Upper lobe of right lung (tissue), 1 donor: Measurements from ENCODE around the gene KIFC3. TPM values are rescaled to one million over a fixed set of nuclear protein-coding genes. Genes with fewer than 3 reads are reported as not detected.
A peak's percentile ranks its signal among the peaks of the same experiment; 100 is the strongest.

Source experiments
- ATAC-seq: fragments of 200-7000 bp; cut with Tn5 transposase; one replicate; pipeline ENCODE4 v1.9.1; 2020; ENCODE audit warnings: mild to moderate bottlenecking, moderate library complexity
- DNase-seq: peaks from one replicate; pipeline ENCODE4 v3.0.0-alpha.2; 2020
- H3K27ac ChIP-seq: fragments of 200-600 bp; one replicate; pipeline ENCODE4 v1.8.0; 2022
- H3K27me3 ChIP-seq: fragments of 200-600 bp; one replicate; pipeline ENCODE4 v1.8.0; 2022; ENCODE audit warnings: mild to moderate bottlenecking
- H3K36me3 ChIP-seq: fragments of 200-600 bp; one replicate; pipeline ENCODE4 v1.8.0; 2022
- H3K4me1 ChIP-seq: fragments of 200-600 bp; one replicate; pipeline ENCODE4 v1.8.0; 2022
- H3K4me3 ChIP-seq: fragments of 200-600 bp; one replicate; pipeline ENCODE4 v1.8.0; 2022; ENCODE audit warnings: mild to moderate bottlenecking
- H3K9me3 ChIP-seq: fragments of 200-600 bp; one replicate; pipeline ENCODE4 v1.8.0; 2022
- CTCF ChIP-seq: fragments of 200-600 bp; IDR thresholded peaks from one replicate; pipeline ENCODE4 v1.8.0; 2022; ENCODE audit warnings: antibody characterized with exemption
- intact Hi-C: fragments of 100-400 bp; cut with DNase I; formaldehyde crosslinking; loops from one replicate; pipeline ENCODE4 v1.11.0; 2022
- total RNA-seq: library from RNA; stranded (reverse); fragmentation: NEBNext Ultra II Directional; extraction: Animal tissue kit (Norgen Biotek cat#: 25700); gene quantifications from one replicate; pipeline ENCODE4 v1.2.1, GENCODE V29; 2021
- donor health status: DM: no; HTN: yes; CAD: no; lungs with severe emphysema.

KIFC3 gene
- total RNA-seq, 1 donor from 2014 or later, result 99.1 TPM

GRCh38 chr16:57809276-57810196 is 7.2 kb upstream of the KIFC3 start:
- no peak for TF ChIP-seq CTCF
- intact Hi-C loops, result no loop called here
- Histone ChIP-seq H3K27ac (peak overlapping the region; percentile 71), H3K4me3 (no peak overlapping the region), H3K9me3 (no peaks in the 10 kb centered on the region), H3K4me1 (peaks cover 35% of the 10 kb centered on the region), H3K36me3 (no peaks in the 10 kb centered on the region), H3K27me3 (no peaks in the 10 kb centered on the region)
- no peak for DNase-seq
- no peak for ATAC-seq

- DNase-seq, result no peak
- no peaks in the 10 kb centered on the region for H3K27me3 ChIP-seq
- no peaks in the 10 kb centered on the region for H3K36me3 ChIP-seq
- H3K9me3 ChIP-seq, result no peaks in the 10 kb centered on the region
- H3K27ac ChIP-seq, result peak overlapping the region; percentile 17
- intact Hi-C loops, result no loop called here
- no peak for TF ChIP-seq CTCF
- ATAC-seq, result no peak
- peak overlapping the region; percentile 0 for H3K4me3 ChIP-seq
- peaks cover 43% of the 10 kb centered on the region for H3K4me1 ChIP-seq
Measured at GRCh38 chr16:57808589-57809228, 6.4 kb upstream of the KIFC3 start.

- intact Hi-C loops, result no loop called here
- peak overlapping the region; percentile 45 for H3K27ac ChIP-seq
- DNase-seq (peak; percentile 91), ATAC-seq (peak; percentile 83)
- H3K4me3 ChIP-seq, result peak overlapping the region; percentile 0
- H3K9me3 ChIP-seq, result no peaks in the 10 kb centered on the region
- H3K27me3 ChIP-seq, result no peaks in the 10 kb centered on the region
- no peaks in the 10 kb centered on the region for H3K36me3 ChIP-seq
- peaks cover 49% of the 10 kb centered on the region for H3K4me1 ChIP-seq
- no peak for TF ChIP-seq CTCF
Measured at GRCh38 chr16:57807968-57808528, 5.8 kb upstream of the KIFC3 start.

- ATAC-seq, result no peak
Measured at GRCh38 chr16:57807252-57807967, 5.1 kb upstream of the KIFC3 start.

More at GRCh38 chr16:57807252-57807967, 5.1 kb upstream of the KIFC3 start:
- H3K36me3 ChIP-seq, result no peaks in the 10 kb centered on the region
- H3K4me3 ChIP-seq, result peak overlapping the region; percentile 0
- no peaks in the 10 kb centered on the region for H3K9me3 ChIP-seq
- H3K27ac ChIP-seq, result peak overlapping the region; percentile 45
- TF ChIP-seq CTCF, result no peak
- no peak for DNase-seq
- H3K4me1 ChIP-seq, result peaks cover 54% of the 10 kb centered on the region
- no peaks in the 10 kb centered on the region for H3K27me3 ChIP-seq
- intact Hi-C loops, result no loop called here
